Endothelial cell of umbilical vein (primary cell): ENCODE data around the gene VPS13A. TPM values are rescaled to one million over a fixed set of nuclear protein-coding genes. Genes with fewer than 3 reads are reported as not detected.

Experiments
- BruUV-seq: library from RNA; stranded (reverse); fragments of 400-500 nt; replicated peaks from 2 replicates; lab custom pipeline; 2021; lab: Mats Ljungman, UMichigan
- CTCF ChIA-PET: fragments of 300-600, 350-600 bp; sonication (Branson Sonifier 250); formaldehyde crosslinking; loops from one replicate; lab custom pipeline; 2021; ENCODE audit warnings: antibody characterized with exemption, inconsistent platforms; lab: Charles Lee
- POLR2A ChIA-PET: fragments of 300-600, 350-600 bp; sonication (Branson Sonifier 250); formaldehyde crosslinking; loops from one replicate; lab custom pipeline; 2021; ENCODE audit warnings: antibody characterized with exemption, inconsistent platforms; lab: Charles Lee
- DNase-seq: peaks from one replicate; pipeline ENCODE4 v3.0.0-alpha.2; 2011; ENCODE audit warnings: low read depth, low spot score
- FAIRE-seq: peaks from 2 replicates; lab custom pipeline; 2011; peaks lifted over from hg19 to GRCh38; lab: Jason Lieb, UNC
- H2AFZ ChIP-seq: 2 replicates; pipeline ENCODE4 v1.6.0; 2012; ENCODE audit warnings: low read depth, low read length, control low read depth, inconsistent platforms
- H3K27ac ChIP-seq: 2 replicates; pipeline ENCODE4 v1.5.1; 2011; ENCODE audit warnings: low read depth, mild to moderate bottlenecking, control low read depth, low read length, moderate library complexity; ENCODE audit not compliant: insufficient read depth
- H3K27me3 ChIP-seq, 2 experiments: 2 replicates each; pipeline versions ENCODE4 v1.6.0 to v1.6.1; 2011; ENCODE audit warnings: low read length in 2 of 2, mixed read lengths in 1 of 2; ENCODE audit not compliant: control insufficient read depth in 2 of 2, insufficient read depth in 2 of 2
- H3K36me3 ChIP-seq, 2 experiments: 2 replicates in 1 of 2; 3 replicates in 1 of 2; pipeline ENCODE4 v1.5.1; 2011; ENCODE audit warnings: low read length in 2 of 2, mild to moderate bottlenecking in 1 of 2, moderate library complexity in 1 of 2; ENCODE audit not compliant: control insufficient read depth in 2 of 2, insufficient read depth in 2 of 2; ENCODE audit errors: extremely low read depth in 1 of 2
- H3K4me1 ChIP-seq: 3 replicates; pipeline ENCODE4 v1.5.1; 2011; ENCODE audit warnings: mild to moderate bottlenecking, low read length; ENCODE audit not compliant: control insufficient read depth, insufficient read depth; ENCODE audit errors: extremely low read depth
- H3K4me2 ChIP-seq: 2 replicates; pipeline ENCODE4 v1.6.1; 2011; ENCODE audit warnings: low read length, control low read depth, mixed read lengths; ENCODE audit not compliant: insufficient read depth
- H3K4me3 ChIP-seq, 3 experiments: fragments of 200-600 bp in 1 of 3; sonication (generic), shearing (Covaris generic) in 1 of 3; replicated peaks in 1 of 3; 2 replicates each; pipeline ENCODE4 v1.5.1; 2011 to 2016; ENCODE audit warnings: control low read depth in 3 of 3, low read length in 3 of 3, mild to moderate bottlenecking in 2 of 3, inconsistent platforms in 1 of 3, low read depth in 1 of 3, moderate library complexity in 1 of 3; ENCODE audit not compliant: insufficient read depth in 1 of 3
- H3K79me2 ChIP-seq: 2 replicates; pipeline ENCODE4 v1.6.0; 2012; ENCODE audit warnings: low read length, inconsistent platforms; ENCODE audit not compliant: control insufficient read depth, insufficient read depth
- H3K9ac ChIP-seq: replicated peaks from 2 replicates; pipeline ENCODE3; 2011; ENCODE audit warnings: low read length, control low read depth; ENCODE audit not compliant: insufficient read depth; ENCODE audit errors: extremely low read depth
- H3K9me1 ChIP-seq: replicated peaks from 3 replicates; pipeline ENCODE4 v1.6.0; 2011; ENCODE audit warnings: mild to moderate bottlenecking, low read length; ENCODE audit not compliant: control insufficient read depth, insufficient read depth; ENCODE audit errors: extremely low read depth
- H3K9me3 ChIP-seq: replicated peaks from 2 replicates; pipeline ENCODE4 v1.5.1; 2012; ENCODE audit warnings: low read length, inconsistent platforms; ENCODE audit not compliant: control insufficient read depth, insufficient read depth
- H4K20me1 ChIP-seq: replicated peaks from 2 replicates; pipeline ENCODE3; 2011; ENCODE audit warnings: mild to moderate bottlenecking, low read length; ENCODE audit not compliant: control insufficient read depth, insufficient read depth; ENCODE audit errors: extremely low read depth
- EZH2 ChIP-seq: IDR thresholded peaks from 2 replicates; pipeline ENCODE4 v1.6.1; 2012; ENCODE audit warnings: borderline replicate concordance, low read depth, mild to moderate bottlenecking, moderate library complexity, low read length, inconsistent platforms; ENCODE audit not compliant: severe bottlenecking
- FOS ChIP-seq: IDR thresholded peaks from 2 replicates; pipeline ENCODE4 v1.6.1; 2011; ENCODE audit warnings: mild to moderate bottlenecking, low read length, moderate library complexity, borderline replicate concordance; ENCODE audit not compliant: insufficient read depth
- GATA2 ChIP-seq: IDR thresholded peaks from 2 replicates; pipeline ENCODE4 v1.7.0; 2011; ENCODE audit warnings: low read depth, mild to moderate bottlenecking, moderate library complexity, mixed read lengths, low read length; ENCODE audit not compliant: insufficient read length, insufficient read depth
- JUN ChIP-seq: IDR thresholded peaks from 2 replicates; pipeline ENCODE4 v1.6.1; 2011; ENCODE audit warnings: borderline replicate concordance, low read depth; ENCODE audit not compliant: insufficient read length, insufficient read depth
- MYC ChIP-seq: IDR thresholded peaks from one replicate; pipeline ENCODE4 v1.6.1; 2011; ENCODE audit warnings: mild to moderate bottlenecking, low read depth, low read length
- POLR2A ChIP-seq: IDR thresholded peaks from 2 replicates; pipeline ENCODE4 v1.6.1; 2012; ENCODE audit warnings: low read depth, mild to moderate bottlenecking, control low read depth, low read length
- POLR2AphosphoS5 ChIP-seq: IDR thresholded peaks from 2 replicates; pipeline ENCODE4 v1.6.1; 2012; ENCODE audit warnings: low read depth, mild to moderate bottlenecking, control low read depth, low read length, moderate library complexity; ENCODE audit not compliant: insufficient read depth
- dilution Hi-C: fragments of 300-500 bp; cut with MboI; formaldehyde crosslinking; loops from one replicate; pipeline ENCODE4 v1.15.0; 2019; ENCODE audit warnings: low sequenced_read_pairs; ENCODE audit not compliant: extremely low pct_ligation_motif_present
- intact Hi-C: fragments of 100-400 bp; cut with micrococcal nuclease; formaldehyde crosslinking; loops from one replicate; pipeline ENCODE4 v1.10.0; 2022
- polyA plus RNA-seq, 4 experiments: library from polyadenylated mRNA; depleted of rRNA in 3 of 4; stranded (reverse) in 3 of 4; unstranded in 1 of 4; fragments of >200 nt; gene quantifications; 2 replicates each; pipeline versions ENCODE4 v1.2.1 to v1.2.3, GENCODE V29; 2011 to 2012; ENCODE audit warnings: missing spikeins in 1 of 4
- total RNA-seq: library from RNA; stranded (reverse); gene quantifications from 2 replicates; pipeline ENCODE4 v1.2.3, GENCODE V29; 2021
- TF ChIP-seq, protein P1 (sequence below): IDR thresholded peaks from 2 replicates; pipeline ENCODE4 v1.6.1; 2011; ENCODE audit not compliant: insufficient read depth, insufficient read length
- TF ChIP-seq, protein P2 (sequence below), 2 donors: IDR thresholded peaks; 1 replicate in 1 of 2; 2 replicates in 1 of 2; pipeline ENCODE4 v1.5.1; 2011; ENCODE audit warnings: low read length in 2 of 2, mild to moderate bottlenecking in 2 of 2, moderate library complexity in 2 of 2, control low read depth in 1 of 2, inconsistent platforms in 1 of 2, low read depth in 1 of 2; ENCODE audit not compliant: insufficient read depth in 1 of 2; ENCODE audit errors: extremely low read depth in 1 of 2

VPS13A gene
- total and polyA plus RNA-seq, 2 donors (not counting 3 experiments of a cell fraction or from before 2014, with no cell fraction given): 4.7 to 33.3 TPM

DNA sequence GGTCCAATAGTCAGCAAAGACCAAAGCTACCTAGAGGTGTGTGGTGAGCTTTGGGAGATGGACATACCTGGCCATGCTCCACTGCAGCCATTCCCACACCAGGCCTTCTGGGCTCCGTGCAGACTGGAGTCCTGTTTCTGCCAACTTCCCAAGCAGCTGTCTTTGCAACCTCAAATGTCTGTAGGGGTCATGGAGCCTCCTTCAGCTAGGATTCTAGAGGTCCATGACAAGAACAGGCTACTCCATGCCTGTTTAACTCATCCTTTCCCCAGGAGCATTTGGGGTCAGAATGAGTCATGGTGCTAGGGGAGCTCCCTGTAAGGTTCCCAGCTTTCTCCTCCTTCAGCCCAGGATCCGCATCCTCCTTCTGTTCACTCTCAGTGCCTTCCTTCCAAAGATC, 17.1 kb downstream of the VPS13A start:
- Histone ChIP-seq H3K4me2 (no peak overlapping the region), H3K27me3 (no peaks in the 10 kb centered on the region), H3K9ac (no peak overlapping the region), H3K9me1 (no peaks in the 10 kb centered on the region), H3K79me2 (peaks cover 50% of the 10 kb centered on the region), H3K36me3 (no peaks in the 10 kb centered on the region), H2AFZ (no peak overlapping the region), H3K4me3 (no peak overlapping the region), H3K27ac (no peak overlapping the region), H3K9me3 (no peaks in the 10 kb centered on the region), H3K4me1 (no peaks in the 10 kb centered on the region), H4K20me1 (no peaks in the 10 kb centered on the region)
- DNase-seq (no peak), FAIRE-seq (no peak)
- POLR2A ChIA-PET: no interaction called here
- dilution Hi-C loops: no loop called here
- TF ChIP-seq JUN (no peak), FOS (no peak), POLR2AphosphoS5 (no peak), EZH2 (no peak), GATA2 (no peak), MYC (no peak), POLR2A (no peak)
- TF ChIP-seq, protein P1, sequence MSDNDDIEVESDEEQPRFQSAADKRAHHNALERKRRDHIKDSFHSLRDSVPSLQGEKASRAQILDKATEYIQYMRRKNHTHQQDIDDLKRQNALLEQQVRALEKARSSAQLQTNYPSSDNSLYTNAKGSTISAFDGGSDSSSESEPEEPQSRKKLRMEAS: no peak
- TF ChIP-seq, protein P2, sequence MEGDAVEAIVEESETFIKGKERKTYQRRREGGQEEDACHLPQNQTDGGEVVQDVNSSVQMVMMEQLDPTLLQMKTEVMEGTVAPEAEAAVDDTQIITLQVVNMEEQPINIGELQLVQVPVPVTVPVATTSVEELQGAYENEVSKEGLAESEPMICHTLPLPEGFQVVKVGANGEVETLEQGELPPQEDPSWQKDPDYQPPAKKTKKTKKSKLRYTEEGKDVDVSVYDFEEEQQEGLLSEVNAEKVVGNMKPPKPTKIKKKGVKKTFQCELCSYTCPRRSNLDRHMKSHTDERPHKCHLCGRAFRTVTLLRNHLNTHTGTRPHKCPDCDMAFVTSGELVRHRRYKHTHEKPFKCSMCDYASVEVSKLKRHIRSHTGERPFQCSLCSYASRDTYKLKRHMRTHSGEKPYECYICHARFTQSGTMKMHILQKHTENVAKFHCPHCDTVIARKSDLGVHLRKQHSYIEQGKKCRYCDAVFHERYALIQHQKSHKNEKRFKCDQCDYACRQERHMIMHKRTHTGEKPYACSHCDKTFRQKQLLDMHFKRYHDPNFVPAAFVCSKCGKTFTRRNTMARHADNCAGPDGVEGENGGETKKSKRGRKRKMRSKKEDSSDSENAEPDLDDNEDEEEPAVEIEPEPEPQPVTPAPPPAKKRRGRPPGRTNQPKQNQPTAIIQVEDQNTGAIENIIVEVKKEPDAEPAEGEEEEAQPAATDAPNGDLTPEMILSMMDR (IDR thresholded peaks at IDR 0.05; ENCODE audit: extremely low read depth in 1 of 2, insufficient read depth in 1 of 2, low read depth in 1 of 2, low read length in 2 of 2): no peak
- CTCF ChIA-PET: interaction anchor here (1.1 kb wide), 1 partner anchor 9 kb away, joined by 3 read pairs; no protein-coding TSS in a partner anchor
- BruUV-seq: no TSS peak
- intact Hi-C loops: no loop called here
